Activated naive CD8-positive, alpha-beta T cell treated with anti-CD3 and anti-CD28 coated beads, Interleukin-2, amount 10 ng/mL, durations not matched to agents 7 days and 5 days (primary cell): Measurements from ENCODE around the gene TMEM232. TPM values are rescaled to one million over a fixed set of nuclear protein-coding genes. Genes with fewer than 3 reads are reported as not detected.

Source experiments
- ATAC-seq: fragments of 150-1000 bp; cut with Tn5 transposase; one replicate; pipeline ENCODE4 v1.10.0; 2021; ENCODE audit warnings: low read depth, moderate library complexity
- POLR2A ChIA-PET: fragments of 350-600 bp; sonication (Branson Sonifier 250); formaldehyde crosslinking; loops from one replicate; lab custom pipeline; 2021; ENCODE audit warnings: antibody characterized with exemption; lab: Charles Lee
- DNase-seq: peaks from one replicate; pipeline ENCODE4 v3.0.0; 2021
- H3K27ac Mint-ChIP-seq: one replicate; pipeline ENCODE4 v1.8.0; 2022; ENCODE audit warnings: mild to moderate bottlenecking, mixed read lengths
- H3K27me3 Mint-ChIP-seq: one replicate; pipeline ENCODE4 v1.8.0; 2022; ENCODE audit warnings: mild to moderate bottlenecking, moderate library complexity, mixed read lengths
- H3K36me3 Mint-ChIP-seq: one replicate; pipeline ENCODE4 v1.8.0; 2021; ENCODE audit warnings: mild to moderate bottlenecking, mixed read lengths
- H3K4me1 Mint-ChIP-seq: one replicate; pipeline ENCODE4 v1.8.0; 2021; ENCODE audit warnings: mixed read lengths
- H3K4me3 Mint-ChIP-seq: one replicate; pipeline ENCODE4 v1.8.0; 2022; ENCODE audit warnings: mild to moderate bottlenecking, moderate library complexity, mixed read lengths
- H3K9me3 Mint-ChIP-seq: one replicate; pipeline ENCODE4 v1.8.0; 2021; ENCODE audit warnings: mixed read lengths
- microRNA-seq: library from miRNA; unstranded; fragments of <30 nt; microRNA quantifications from one replicate; pipeline ENCODE4 v1.2.0, GENCODE V29; 2022
- total RNA-seq, 2 experiments: library from RNA; stranded (reverse); gene quantifications; one replicate each; pipeline ENCODE4 v1.2.3, GENCODE V29; 2021

TMEM232 gene
- total RNA-seq, 2 experiments from 2014 or later: 0.91 to 1.4 TPM

GRCh38 chr5:110376281-110376951, 350.1 kb downstream of the TMEM232 start:
- POLR2A ChIA-PET: no interaction called here
- no peak overlapping the region for H3K4me3 Mint-ChIP-seq
- ATAC-seq: no peak

GRCh38 chr5:110371725-110372041, 354.8 kb downstream of the TMEM232 start:
- no peaks in the 10 kb centered on the region for H3K27me3 Mint-ChIP-seq
- H3K4me3 Mint-ChIP-seq: no peak overlapping the region
- H3K36me3 Mint-ChIP-seq: no peaks in the 10 kb centered on the region
- no peak for ATAC-seq
- H3K4me1 Mint-ChIP-seq: no peaks in the 10 kb centered on the region
- POLR2A ChIA-PET: no interaction called here
- no peaks in the 10 kb centered on the region for H3K9me3 Mint-ChIP-seq
- DNase-seq: no peak
- no peak overlapping the region for H3K27ac Mint-ChIP-seq

More at GRCh38 chr5:110376281-110376951, 350.1 kb downstream of the TMEM232 start:
- DNase-seq: no peak
- H3K27me3 Mint-ChIP-seq: no peaks in the 10 kb centered on the region
- no peaks in the 10 kb centered on the region for H3K9me3 Mint-ChIP-seq
- H3K27ac Mint-ChIP-seq: no peak overlapping the region
- no peaks in the 10 kb centered on the region for H3K4me1 Mint-ChIP-seq
- H3K36me3 Mint-ChIP-seq: no peaks in the 10 kb centered on the region

DNA sequence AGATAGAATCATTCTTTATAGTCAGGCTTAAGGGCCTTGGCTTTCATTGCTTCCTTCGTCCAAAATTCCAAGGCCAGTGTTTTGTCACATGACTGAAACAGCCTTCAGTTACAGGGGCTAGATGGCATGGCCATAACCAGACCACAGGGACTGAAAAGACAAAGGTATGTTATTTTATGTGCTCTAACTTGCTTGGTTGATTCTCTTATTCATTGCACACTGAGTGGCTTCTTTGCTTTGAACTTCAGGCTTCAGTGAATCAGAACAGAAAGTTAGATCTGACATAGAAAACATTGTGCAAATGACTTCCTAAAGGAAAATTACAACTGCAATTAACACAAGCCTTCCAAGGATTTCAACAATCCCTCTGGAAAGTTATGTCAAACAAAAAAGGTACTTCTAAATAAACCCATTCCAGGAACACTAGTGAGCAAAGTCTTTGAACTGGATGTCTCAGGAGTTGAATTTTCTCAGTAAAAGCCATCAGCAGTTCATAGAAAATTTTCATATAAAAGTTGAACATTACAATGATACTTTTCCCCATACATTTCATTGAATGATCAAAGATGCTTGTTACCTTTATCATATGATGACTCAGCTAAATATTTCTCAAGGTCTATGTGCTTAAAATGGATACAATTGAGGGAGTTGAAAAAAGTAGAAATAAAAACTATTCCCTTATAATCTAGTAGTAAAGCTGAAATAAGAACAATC, 355.3 kb downstream of the TMEM232 start:
- Mint-ChIP-seq H3K4me1 (no peaks in the 10 kb centered on the region), H3K4me3 (no peak overlapping the region), H3K27ac (no peak overlapping the region), H3K27me3 (no peaks in the 10 kb centered on the region), H3K9me3 (no peaks in the 10 kb centered on the region), H3K36me3 (no peaks in the 10 kb centered on the region)
- DNase-seq (no peak), ATAC-seq (no peak)
- POLR2A ChIA-PET: no interaction called here

Small RNA genes within 50 kb of the gene (microRNA-seq; reads per million reads assigned to microRNA genes)
- not detected for gene MIR548F3

Other genes with a start within 250 kb of the TMEM232 start
- gene SLC25A46, start 12.3 kb upstream of the TMEM232 start, total RNA-seq: 10 to 100 TPM; 41.2 to 45.6 TPM